HL-60 (cell line): ENCODE results near the gene GLYR1.

Source experiments
- DNase-seq, 2 experiments: peaks; one replicate each; pipeline ENCODE4 v3.0.0-alpha.2; 2010 to 2020; ENCODE audit warnings: low read depth in 1 of 2, low spot score in 1 of 2
- H3K27ac ChIP-seq: fragments of 250-450 bp; sonication (Bioruptor Pico); replicated peaks from 2 replicates; pipeline ENCODE4 v1.5.1; 2020; ENCODE audit warnings: mild to moderate bottlenecking, moderate library complexity
- H3K27me3 ChIP-seq: fragments of 250-450 bp; sonication (Bioruptor Pico); 2 replicates; pipeline ENCODE4 v1.5.1; 2021; ENCODE audit warnings: mild to moderate bottlenecking, moderate library complexity; ENCODE audit not compliant: insufficient read depth, poor library complexity, severe bottlenecking
- H3K4me3 ChIP-seq: replicated peaks from 2 replicates; pipeline ENCODE4 v1.5.1; 2011; ENCODE audit warnings: mild to moderate bottlenecking, control low read depth, low read length; ENCODE audit not compliant: insufficient read depth
- GABPA ChIP-seq: IDR thresholded peaks from 2 replicates; pipeline ENCODE4 v1.6.1; 2012; ENCODE audit warnings: low read depth
- POLR2AphosphoS5 ChIP-seq: IDR thresholded peaks from 2 replicates; pipeline ENCODE4 v1.6.1; 2012; ENCODE audit warnings: low read depth
- SPI1 ChIP-seq: IDR thresholded peaks from 2 replicates; pipeline ENCODE4 v1.6.1; 2012; ENCODE audit warnings: low read depth, mild to moderate bottlenecking, borderline replicate concordance
- TF ChIP-seq, protein P1 (sequence below): IDR thresholded peaks from one replicate; pipeline ENCODE4 v1.5.1; 2011; ENCODE audit warnings: low read length, control low read depth, inconsistent platforms; ENCODE audit not compliant: insufficient read depth
- TF ChIP-seq, protein P2 (sequence below): IDR thresholded peaks from 2 replicates; pipeline ENCODE4 v1.6.1; 2012; ENCODE audit warnings: low read depth; ENCODE audit not compliant: insufficient replicate concordance

Gene GLYR1

DNA sequence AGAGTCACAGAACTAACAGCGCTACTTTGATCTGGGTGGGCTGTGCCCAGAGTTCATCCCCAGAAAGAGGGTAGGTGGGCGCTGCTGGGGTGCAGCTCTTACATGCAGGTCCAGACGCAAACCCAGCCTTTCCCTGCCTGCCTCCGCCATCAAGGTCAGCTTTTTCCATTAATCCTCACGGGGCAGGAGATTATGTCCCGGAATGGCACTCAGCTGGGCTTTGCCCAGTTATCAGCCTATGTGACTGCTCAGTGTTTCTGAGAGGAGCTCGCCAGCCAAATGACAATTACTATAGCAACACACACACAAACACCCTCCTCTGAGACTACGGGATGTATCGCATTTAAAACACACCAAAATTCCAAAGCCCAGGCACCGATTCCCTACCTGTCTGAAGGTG is 20.1 kb downstream of the GLYR1 start:
- no peaks in the 10 kb centered on the region for H3K27me3 ChIP-seq
- TF ChIP-seq POLR2AphosphoS5 (no peak), GABPA (no peak), SPI1 (no peak)
- TF ChIP-seq, protein P1, sequence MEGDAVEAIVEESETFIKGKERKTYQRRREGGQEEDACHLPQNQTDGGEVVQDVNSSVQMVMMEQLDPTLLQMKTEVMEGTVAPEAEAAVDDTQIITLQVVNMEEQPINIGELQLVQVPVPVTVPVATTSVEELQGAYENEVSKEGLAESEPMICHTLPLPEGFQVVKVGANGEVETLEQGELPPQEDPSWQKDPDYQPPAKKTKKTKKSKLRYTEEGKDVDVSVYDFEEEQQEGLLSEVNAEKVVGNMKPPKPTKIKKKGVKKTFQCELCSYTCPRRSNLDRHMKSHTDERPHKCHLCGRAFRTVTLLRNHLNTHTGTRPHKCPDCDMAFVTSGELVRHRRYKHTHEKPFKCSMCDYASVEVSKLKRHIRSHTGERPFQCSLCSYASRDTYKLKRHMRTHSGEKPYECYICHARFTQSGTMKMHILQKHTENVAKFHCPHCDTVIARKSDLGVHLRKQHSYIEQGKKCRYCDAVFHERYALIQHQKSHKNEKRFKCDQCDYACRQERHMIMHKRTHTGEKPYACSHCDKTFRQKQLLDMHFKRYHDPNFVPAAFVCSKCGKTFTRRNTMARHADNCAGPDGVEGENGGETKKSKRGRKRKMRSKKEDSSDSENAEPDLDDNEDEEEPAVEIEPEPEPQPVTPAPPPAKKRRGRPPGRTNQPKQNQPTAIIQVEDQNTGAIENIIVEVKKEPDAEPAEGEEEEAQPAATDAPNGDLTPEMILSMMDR = no peak
- TF ChIP-seq, protein P2, sequence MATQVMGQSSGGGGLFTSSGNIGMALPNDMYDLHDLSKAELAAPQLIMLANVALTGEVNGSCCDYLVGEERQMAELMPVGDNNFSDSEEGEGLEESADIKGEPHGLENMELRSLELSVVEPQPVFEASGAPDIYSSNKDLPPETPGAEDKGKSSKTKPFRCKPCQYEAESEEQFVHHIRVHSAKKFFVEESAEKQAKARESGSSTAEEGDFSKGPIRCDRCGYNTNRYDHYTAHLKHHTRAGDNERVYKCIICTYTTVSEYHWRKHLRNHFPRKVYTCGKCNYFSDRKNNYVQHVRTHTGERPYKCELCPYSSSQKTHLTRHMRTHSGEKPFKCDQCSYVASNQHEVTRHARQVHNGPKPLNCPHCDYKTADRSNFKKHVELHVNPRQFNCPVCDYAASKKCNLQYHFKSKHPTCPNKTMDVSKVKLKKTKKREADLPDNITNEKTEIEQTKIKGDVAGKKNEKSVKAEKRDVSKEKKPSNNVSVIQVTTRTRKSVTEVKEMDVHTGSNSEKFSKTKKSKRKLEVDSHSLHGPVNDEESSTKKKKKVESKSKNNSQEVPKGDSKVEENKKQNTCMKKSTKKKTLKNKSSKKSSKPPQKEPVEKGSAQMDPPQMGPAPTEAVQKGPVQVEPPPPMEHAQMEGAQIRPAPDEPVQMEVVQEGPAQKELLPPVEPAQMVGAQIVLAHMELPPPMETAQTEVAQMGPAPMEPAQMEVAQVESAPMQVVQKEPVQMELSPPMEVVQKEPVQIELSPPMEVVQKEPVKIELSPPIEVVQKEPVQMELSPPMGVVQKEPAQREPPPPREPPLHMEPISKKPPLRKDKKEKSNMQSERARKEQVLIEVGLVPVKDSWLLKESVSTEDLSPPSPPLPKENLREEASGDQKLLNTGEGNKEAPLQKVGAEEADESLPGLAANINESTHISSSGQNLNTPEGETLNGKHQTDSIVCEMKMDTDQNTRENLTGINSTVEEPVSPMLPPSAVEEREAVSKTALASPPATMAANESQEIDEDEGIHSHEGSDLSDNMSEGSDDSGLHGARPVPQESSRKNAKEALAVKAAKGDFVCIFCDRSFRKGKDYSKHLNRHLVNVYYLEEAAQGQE = no peak
- H3K27ac ChIP-seq = no peak overlapping the region
- no peak for DNase-seq
- H3K4me3 ChIP-seq = no peak overlapping the region

DNA sequence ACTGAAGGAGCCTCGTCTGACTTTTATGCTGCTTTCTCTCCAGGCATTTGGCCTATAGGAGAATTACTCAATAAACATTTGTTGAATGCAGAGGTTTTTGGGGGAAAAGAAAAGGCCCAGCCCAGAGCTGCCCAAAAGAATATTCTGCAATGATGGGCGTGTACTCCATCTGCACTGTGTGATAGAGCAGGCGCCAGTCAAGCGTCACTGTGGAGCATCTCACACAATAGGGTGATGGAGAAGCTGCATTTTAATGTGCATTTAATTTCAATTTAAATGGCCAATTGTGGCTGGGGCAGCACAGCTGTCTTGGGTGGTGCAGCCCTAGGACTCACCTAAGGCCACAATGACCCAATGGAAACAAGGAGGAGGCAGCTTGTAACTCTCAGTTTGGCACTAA is 20.6 kb downstream of the GLYR1 start:
- Histone ChIP-seq H3K27ac (no peak overlapping the region), H3K4me3 (no peak overlapping the region), H3K27me3 (no peaks in the 10 kb centered on the region)
- TF ChIP-seq, protein P2 = no peak
- no peak for TF ChIP-seq GABPA
- no peak for TF ChIP-seq POLR2AphosphoS5
- TF ChIP-seq, protein P1 = no peak
- TF ChIP-seq SPI1 = no peak
- no peak for DNase-seq

DNA sequence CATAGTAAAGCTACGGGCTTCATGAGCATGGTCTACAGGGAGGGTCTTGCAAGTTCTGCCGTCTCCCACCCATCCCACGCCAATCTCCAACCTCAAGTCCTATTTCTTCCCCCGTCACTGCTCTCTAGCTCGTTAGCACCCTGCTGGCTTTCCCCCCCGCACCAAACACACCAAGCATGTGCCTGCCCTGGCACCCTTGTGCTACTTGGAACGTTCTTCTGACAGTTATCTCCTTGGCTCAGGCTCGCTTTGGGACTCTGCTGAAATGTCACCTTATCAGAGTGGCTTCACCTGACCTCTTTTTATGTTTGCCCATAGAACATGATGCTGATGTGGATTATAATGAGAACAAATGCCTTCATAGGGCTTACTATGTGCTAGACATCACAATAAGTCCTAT is 21.9 kb downstream of the GLYR1 start:
- no peak overlapping the region for H3K27ac ChIP-seq
- DNase-seq = no peak
- TF ChIP-seq, protein P2 = no peak
- TF ChIP-seq POLR2AphosphoS5 (no peak), GABPA (no peak), SPI1 (no peak)
- TF ChIP-seq, protein P1 = no peak
- H3K4me3 ChIP-seq = no peak overlapping the region
- no peaks in the 10 kb centered on the region for H3K27me3 ChIP-seq
